ENCODE measurements around the gene ZNF433.

ZNF433 gene

DNA sequence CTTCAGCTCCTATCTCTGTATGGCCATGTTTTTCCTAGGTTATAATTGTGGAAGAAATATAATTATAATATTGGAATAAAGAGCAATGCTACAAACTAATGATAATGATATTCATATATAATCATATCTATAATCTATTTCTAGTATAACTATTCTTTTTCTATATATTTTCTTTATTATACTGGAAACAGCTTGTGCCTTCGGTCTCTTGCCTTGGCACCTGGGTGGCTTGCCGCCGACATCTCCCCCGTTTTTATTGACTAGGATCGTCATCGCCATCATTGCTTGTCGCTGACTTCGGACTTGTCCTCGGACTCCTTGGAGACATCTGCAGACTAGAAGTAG, 46.4 kb downstream of the ZNF433 start:
- DNase-seq (ENCODE audit: low spot score), result no peak

DNA sequence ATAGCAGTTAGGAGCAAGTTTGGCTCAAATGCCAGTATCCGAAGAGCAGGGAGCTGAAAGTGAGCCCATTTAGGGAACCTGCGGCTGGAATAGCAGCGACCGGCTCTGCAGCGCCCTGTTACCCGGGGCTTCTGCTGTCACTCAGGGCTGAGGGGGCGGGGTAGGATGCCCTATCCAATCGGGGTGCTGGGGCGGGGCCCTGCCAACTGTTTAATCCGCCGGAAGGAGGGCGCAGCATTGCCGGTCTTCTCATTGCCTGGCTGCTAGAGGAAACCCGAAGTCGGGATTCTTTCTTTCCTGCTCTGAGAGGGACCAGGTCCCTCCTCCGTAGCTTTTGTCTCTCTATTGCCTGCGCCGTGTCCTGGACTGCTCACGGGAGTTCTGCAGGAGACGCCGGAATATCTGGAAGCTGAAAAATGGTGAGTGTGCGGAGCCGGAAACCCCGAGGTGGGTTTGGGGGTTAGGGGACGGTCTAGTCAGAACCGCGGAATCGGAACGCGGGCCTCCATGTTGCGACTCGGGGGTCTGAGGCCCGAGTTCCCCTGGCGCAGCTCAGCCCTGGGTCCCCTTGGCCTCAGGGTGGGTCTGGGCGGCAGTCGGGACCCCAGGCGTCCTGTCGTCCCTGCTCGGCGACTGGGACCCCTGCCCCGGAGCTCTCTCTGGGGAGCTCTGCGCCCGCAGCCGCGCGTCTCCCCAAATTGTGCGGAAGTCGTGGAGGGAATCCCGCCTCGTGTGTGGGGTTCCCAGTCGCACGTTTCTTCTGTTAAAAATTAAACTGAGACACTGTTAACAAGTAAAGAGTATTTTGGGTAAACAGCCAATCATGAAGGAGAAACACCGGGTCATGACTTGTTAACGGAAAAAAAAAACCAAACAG, 47.8 kb downstream of the ZNF433 start:
- peak; percentile 97 for DNase-seq (ENCODE audit: low spot score)

DNA sequence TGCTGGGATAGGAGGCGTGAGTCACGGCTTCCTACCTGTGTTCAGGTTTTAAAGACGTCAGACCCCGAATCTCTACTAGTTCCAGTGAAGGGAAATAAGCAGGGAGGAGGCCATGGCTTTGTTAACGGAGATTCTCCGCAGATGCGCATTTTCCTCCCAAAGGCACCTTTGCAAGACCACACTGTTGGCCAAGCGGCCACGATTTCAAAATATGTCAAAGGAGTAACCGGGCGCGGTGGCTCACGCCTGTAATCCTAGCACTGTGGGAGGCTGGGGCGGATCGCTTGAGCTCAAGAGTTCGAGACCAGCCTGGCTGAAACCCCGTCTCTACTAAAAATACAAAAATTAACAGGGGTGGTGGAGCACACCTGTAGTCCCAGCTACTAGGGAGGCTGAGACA, 48.7 kb downstream of the ZNF433 start:
- DNase-seq (ENCODE audit: low spot score), result no peak

DNA sequence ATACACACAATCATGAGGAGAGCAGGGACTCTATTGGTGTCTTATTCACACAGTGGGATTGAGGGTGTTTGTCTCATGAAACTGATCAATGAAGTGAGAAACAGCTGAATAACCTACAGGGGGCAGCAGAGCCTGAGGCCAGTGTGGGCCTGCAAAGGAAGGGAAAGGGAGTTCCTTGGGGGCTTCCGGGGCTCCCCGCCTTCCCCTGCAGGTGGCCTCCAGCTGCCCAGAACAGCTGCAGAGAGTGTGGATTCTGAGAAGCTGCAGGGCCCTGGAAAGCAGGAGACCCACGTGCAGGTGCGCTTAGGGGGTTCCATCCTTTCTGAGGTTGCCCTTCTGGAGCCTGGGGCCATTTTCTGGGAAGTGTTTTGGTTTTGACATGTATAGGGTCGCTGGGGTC, 50.5 kb downstream of the ZNF433 start:
- DNase-seq (ENCODE audit: low spot score), result no peak

DNA sequence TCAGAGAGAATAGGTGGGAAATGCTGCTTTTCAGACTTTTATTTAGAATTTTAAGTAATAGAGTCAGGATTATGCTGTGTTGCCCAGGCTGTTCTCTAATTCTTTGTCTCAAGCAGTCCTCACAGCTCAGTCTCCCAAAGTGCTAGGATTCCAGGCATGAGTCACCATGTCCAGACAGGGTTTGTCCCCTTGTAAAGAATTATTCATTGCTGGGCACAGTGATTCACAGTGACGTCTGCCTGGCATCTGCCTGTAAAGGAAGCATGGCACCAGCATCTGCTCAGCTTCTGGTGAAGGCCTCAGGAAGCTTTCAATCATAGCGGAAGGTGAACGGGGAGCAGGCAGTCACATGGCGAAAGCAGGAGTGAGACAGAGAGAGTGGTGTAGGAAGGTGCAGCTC, 53.0 kb downstream of the ZNF433 start:
- DNase-seq (ENCODE audit: low spot score), result no peak

DNA sequence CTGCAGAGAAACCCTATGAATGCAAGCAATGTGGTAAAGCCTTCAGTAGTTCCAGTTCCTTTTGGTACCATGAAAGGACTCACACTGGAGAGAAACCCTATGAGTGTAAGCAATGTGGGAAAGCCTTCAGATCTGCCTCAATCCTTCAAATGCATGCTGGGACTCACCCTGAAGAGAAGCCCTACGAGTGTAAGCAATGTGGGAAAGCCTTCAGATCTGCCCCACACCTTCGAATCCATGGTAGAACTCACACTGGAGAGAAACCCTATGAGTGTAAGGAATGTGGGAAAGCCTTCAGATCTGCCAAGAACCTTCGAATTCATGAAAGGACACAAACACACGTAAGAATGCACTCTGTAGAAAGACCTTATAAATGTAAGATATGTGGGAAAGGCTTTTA, 56.0 kb downstream of the ZNF433 start:
- no peak for DNase-seq (ENCODE audit: low spot score)

DNA sequence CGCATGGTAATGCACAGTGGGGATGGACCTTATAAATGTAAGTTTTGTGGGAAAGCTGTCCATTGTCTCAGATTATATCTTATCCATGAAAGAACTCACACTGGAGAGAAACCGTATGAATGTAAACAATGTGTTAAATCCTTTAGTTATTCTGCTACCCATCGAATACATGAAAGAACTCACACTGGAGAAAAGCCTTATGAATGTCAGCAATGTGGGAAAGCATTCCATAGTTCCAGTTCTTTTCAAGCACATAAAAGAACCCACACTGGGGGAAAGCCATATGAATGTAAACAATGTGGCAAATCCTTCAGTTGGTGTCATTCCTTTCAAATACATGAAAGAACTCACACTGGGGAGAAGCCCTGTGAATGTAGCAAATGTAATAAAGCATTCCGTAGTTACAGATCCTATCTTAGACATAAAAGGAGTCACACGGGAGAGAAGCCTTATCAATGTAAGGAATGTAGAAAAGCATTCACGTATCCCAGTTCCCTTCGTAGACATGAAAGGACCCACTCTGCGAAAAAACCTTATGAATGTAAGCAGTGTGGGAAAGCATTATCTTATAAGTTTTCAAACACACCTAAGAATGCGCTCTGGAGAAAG, 56.9 kb downstream of the ZNF433 start:
- no peak for DNase-seq (ENCODE audit: low spot score)

DNA sequence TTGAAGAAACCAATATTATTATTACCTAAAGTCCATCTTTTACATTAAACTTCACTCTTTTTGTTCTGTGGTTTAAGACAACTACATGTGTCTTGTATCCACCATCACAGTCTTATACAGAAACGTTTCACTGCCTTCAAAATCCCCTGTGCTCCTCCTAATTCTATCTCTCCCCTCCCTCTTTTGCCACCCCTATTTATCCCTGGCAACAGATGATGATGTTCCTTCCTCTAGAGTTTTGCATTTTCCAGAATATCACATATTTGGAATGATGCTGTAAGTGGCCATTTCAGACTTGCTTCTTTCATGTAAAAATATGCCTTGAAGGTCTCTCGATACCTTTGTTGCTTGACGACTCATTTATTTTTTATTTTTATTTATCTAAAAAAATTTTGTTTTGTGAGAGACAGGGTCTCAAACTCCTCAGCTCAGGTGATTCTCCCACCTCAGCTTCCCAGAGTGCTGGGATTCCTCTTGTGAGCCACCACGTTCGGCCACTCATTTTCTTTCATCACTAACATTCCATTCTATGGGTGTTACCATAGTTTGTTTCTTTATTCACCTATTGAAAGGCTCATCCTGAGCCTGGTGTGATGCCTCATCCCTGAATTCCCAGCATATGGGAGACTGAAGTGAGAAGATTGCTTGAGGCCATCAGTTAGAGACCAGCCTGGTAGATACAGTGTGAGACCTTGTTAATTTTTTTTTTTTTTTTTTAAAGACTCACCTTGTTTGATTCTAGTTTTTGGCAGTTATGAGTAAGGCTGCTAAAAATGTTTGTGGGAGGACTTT, 62.3 kb downstream of the ZNF433 start:
- no peak for DNase-seq (ENCODE audit: low spot score)

DNA sequence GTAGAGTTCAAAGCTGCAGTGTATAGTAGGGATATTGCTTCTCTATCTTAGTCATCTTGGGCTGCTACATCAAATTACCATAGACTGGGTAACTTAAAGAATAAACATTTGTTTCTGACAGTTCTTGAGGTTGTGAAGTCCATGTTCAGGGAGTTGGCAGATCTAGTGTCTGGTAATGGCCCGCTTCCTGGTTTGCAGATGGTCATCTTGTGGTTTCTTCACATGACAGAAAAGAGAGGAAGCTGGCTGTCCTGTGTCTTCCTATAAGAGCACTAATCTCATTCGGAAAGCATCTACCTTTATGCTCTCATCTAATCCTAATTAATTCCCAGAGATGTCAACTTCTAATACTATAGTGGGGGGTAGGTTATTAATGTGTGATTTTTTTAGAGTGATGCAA, 64.4 kb downstream of the ZNF433 start:
- no peak for DNase-seq (ENCODE audit: low spot score)

DNA sequence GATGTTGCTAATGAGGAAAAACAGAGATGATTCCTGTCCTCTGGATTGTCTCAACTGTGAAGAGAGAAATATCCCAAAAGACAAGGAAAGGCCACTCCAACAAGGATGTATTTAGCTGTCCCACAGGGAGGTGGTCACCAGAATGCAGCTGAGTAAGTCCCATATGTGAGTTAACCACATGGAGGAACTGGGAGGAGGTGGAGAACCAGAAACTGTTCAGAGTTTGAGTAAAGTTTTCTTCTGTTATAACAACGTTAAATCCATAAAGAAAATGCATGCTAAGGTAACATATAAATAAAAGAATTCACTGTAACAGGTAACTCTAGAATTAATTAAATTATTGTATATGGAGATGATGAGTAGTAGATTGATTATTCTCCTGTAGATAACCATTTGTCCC, 65.3 kb downstream of the ZNF433 start:
- no peak for DNase-seq (ENCODE audit: low spot score)

DNA sequence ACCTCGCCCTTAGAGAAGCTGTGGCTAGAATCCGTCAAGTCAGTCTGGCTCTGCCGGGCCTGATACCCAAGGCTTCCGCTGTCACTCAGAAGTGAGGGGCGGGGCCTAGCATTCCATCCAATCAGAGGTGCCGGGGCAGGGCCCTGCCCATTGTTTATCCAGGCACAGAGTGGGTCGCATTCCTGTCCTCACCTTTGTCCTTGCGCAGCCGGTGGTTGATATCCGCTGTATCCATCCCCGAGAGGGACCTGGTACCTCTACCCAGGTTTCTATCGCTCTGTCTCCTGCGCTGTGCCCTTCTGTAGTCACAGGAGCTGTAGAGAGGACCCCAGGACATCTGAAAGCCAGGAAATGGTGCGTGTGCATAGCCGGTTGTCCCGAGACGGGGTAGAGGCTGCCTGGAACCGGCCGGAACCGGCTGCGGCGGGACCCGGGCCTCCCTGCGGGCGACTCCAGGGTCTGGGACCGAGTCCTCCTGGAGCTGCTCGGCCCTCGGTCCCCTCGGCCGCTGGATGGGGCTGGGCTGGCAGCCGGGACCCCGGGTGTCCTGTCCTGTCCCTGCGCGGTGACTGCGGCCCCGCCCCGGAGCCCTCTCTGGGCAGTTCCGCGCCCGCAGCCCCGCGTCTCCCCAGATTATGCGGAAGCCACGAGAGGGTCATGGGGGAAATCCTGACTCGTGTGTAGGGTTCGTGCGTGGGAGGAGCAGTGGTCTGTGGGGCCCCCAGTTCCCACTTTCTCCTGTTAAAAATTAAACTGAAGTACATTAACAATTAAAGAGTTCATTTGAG, 70.4 kb downstream of the ZNF433 start, which contains the start of gene ZNF763:
TSS of gene ZNF763 (plus strand) at position 183 of the 788 bp plus-strand sequence. CDS start at position 352, 169 bp downstream.
- peak; percentile 93 for DNase-seq (ENCODE audit: low spot score)

Data from AG08395 (cell line).